Measurements from ENCODE around the gene DCTN3.

DNA sequence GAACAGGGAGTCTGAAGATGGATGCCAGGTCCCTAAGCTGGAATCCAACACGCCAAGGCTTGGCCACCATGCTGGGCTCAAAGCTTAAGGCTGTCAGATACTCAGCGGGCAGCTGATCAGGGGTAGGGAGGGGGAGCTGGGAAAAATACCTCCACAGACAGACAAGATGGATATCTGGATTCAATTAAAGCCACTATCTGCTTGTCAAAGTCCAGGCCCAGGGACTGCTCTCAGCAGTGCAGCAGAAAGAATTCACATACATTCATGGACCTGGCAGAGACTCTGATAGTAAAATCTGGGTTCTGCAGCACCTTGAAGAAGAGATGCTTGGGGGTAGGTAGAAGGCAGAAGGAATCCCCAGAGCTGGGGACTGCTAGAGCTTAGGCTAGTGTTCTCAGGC, 5.2 kb downstream of the DCTN3 start:
- TF ChIP-seq, protein P1, sequence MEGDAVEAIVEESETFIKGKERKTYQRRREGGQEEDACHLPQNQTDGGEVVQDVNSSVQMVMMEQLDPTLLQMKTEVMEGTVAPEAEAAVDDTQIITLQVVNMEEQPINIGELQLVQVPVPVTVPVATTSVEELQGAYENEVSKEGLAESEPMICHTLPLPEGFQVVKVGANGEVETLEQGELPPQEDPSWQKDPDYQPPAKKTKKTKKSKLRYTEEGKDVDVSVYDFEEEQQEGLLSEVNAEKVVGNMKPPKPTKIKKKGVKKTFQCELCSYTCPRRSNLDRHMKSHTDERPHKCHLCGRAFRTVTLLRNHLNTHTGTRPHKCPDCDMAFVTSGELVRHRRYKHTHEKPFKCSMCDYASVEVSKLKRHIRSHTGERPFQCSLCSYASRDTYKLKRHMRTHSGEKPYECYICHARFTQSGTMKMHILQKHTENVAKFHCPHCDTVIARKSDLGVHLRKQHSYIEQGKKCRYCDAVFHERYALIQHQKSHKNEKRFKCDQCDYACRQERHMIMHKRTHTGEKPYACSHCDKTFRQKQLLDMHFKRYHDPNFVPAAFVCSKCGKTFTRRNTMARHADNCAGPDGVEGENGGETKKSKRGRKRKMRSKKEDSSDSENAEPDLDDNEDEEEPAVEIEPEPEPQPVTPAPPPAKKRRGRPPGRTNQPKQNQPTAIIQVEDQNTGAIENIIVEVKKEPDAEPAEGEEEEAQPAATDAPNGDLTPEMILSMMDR (IDR thresholded peaks at IDR 0.05), result no peak
- no peak for TF ChIP-seq POLR2A (IDR thresholded peaks at IDR 0.05)
